Stimulated activated CD8-positive, alpha-beta memory T cell treated with anti-CD3 and anti-CD28 coated beads, Interleukin-15, amount 100 ng/mL, for 24 hours (primary cell): Measurements from ENCODE around the gene PALM2AKAP2.

Experiments used
- DNase-seq: peaks from one replicate; pipeline ENCODE4 v3.0.0-alpha.2; 2020; ENCODE audit warnings: low read depth

The PALM2AKAP2 gene

DNA sequence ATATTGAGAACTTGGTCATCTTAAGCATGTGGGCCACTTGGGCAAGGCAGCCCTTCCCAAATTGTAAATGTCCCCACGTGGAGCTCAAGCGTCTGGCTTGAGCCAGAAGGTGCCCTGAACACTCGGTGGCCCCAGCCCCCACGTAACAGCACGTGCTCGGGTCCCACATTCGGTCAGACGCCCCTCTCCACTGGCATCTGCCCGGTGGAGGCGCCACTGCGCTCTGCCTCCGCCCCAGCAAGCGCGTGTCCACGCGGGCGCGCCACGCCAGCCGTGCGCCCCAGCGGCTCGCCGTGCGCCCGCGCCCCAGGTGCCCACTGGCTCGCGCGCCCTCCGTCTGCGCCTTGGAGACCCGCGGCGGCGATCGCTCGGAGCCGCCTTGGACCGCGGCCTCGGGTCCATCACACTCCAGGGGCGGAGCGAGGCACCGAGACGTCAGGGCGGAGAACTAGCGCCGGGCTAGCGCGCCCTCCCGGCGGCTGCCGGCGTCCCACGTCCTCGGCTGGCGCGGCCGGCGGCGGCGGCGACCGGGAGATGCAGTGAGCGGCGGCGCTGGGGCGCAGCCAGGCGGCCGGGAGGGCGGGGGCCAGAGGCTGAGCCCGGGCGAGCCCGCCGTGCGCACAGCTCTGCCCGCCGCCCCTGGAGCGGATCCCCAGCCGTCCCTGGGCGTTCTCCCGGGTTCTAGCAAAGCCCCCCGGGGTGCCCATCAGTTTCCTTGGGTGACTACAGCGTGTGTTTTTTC, at the start of gene PALM2AKAP2:
TSS of gene PALM2AKAP2 (plus strand) at position 488 of the 742 bp plus-strand sequence. CDS start 291 bp downstream, outside the sequence.
- no peak for DNase-seq

DNA sequence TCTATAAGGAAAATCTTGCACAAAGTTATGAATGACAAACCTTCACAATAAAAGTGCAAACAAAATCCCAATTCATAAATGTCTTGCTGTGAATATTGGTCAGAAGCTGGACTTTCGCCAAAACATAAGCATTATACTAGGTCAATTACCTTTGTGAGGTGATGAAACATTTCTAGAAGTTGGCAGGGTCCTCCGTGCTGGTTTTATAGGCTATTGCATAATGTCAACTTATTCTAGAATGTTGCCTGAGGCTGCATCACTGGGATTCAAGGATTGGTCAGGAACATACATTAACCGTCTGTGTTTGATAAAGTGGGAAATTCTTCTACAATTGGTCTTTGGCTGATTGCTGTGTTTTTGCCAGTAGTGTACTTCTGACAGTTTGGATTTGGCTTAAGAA, 49.8 kb upstream of the PALM2AKAP2 start:
- no peak for DNase-seq

DNA sequence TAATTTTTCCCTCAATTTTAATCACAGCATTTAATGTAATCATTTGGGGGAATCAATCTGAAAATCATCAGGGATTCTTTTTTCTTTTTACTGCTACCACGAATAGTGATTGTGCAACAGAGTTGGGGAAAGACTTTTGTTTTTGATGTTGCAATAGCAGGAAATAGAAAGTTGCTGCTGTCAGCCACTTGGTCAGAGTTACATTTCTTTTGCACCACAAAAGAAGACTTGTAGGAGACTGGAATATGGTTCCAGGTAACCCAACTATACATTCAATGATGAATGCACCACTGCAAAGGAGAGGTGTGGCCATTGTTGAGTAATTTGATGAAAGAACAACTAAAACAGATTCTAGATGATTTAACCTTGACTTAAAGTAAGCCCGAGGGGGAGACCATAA, 46.3 kb upstream of the PALM2AKAP2 start:
- DNase-seq, result no peak

DNA sequence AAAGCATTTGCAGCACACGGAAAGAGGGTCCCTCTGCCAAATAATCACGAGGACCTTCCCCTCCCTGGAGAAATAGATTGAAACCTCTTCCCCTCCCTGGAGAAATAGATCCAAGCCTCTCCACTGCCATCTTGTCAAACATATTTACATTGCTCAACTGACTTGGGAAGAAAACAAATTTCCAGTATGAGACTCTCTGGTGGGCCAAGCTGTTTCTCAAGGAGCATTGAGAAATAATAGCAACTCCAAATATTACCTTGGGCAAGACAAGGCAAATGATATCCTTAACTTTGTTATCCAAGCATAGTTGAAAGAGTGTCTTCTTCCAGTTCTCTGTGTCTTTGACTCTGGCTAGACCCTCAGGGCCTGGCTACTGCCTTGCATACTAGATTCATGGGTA, 45.2 kb upstream of the PALM2AKAP2 start:
- DNase-seq, result no peak

DNA sequence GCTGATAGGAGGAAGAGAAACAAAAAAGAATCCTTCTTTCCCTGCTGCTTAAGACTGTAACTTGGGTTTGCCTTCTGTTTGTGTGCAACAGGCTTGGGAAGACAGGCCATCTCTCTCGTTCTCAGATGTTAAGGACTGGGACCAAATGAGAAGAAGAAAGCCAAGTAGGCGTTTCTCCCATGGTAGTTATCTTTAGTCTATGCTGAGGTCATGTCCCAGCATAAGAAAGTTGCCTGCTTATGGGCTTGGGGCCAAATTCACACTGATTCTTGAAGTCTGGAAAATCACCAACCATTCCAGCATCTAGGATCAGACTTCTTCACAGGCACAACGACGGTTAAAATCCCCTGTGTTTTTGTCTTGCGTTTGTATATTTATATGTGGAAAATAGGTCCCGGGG, 44.2 kb upstream of the PALM2AKAP2 start:
- no peak for DNase-seq

DNA sequence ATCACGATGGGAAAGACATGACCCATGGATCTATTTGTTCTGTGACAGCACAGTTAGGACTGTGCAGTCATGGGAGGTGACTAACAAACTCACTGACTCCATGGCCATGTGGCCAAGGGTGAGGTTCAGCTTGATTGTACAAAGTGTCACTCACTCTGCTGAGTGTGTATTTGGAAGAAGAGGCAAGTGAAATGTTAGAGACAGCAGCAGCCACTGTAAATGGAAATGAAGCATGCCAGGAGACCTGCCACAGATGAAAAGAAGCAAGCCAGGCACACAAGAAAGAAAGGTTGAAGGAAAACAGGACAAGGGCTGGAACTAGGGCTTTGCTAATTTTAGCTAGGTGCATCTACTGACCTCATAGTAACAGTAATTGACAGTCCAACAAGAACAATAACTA, 42.7 kb upstream of the PALM2AKAP2 start:
- no peak for DNase-seq

DNA sequence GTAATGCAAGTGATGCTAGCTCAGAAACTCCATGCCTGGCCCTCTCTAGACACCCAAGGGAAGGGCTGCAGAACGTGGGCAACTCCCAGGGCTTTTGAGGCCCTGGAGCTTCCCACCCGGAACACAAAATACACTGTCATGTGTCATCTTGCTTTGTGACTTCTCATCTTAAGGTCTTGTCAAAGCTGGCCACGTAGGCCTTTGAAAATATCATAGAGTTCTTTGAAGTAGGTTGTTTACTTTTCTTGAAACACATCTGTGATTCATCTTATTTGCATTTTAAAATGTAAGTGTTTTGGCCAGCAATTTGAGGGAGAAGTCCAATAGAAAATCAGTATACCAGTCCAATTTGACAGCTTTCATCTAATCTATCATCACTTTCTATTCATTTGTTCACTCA, 40.2 kb upstream of the PALM2AKAP2 start:
- DNase-seq, result no peak

DNA sequence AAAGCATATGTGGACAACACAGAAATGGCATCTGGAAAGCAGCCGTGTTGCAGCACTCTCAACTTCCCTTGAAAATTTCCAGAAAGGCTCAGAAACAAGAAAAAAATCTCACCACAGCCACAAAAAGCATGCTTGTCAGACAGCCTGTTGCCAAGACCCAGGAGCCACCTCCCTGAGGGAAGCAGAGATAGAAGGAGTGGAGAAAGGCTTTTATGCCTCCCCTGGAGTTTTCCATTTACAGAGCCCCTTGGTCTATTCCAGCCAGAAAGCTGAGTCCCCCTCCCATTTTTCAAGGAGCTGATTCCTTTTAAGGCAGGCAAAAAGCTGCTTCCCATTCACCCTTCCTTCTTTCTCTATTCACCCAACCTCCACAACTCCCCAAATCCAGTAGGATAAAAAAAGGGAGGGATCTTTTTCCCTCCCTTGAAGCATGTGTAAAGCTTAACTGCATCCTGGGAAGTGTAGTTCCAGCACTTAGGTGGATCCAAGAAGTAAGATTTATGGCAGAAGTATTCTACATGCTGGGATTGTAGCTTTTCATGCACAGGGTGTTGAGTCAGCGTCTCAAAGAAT, 37.1 kb upstream of the PALM2AKAP2 start:
- DNase-seq, result no peak

DNA sequence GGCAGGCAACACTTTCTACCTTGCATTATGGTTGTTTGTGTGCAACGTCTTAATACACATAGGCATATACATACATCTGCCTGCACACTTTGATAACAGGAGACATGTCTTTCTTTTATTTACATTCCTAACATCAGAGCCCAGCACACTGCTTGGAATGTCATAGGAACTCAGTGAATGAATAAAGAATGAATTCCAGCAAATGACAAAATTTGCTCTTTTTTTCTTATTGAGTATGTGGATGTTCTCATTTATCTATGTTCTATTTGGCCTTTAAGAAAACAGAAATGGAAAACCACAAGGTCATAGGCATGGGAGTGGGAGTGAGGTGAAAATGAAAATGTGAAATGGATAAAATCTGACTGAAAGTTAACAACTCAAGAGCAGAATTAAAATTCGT, 36.3 kb upstream of the PALM2AKAP2 start:
- no peak for DNase-seq

DNA sequence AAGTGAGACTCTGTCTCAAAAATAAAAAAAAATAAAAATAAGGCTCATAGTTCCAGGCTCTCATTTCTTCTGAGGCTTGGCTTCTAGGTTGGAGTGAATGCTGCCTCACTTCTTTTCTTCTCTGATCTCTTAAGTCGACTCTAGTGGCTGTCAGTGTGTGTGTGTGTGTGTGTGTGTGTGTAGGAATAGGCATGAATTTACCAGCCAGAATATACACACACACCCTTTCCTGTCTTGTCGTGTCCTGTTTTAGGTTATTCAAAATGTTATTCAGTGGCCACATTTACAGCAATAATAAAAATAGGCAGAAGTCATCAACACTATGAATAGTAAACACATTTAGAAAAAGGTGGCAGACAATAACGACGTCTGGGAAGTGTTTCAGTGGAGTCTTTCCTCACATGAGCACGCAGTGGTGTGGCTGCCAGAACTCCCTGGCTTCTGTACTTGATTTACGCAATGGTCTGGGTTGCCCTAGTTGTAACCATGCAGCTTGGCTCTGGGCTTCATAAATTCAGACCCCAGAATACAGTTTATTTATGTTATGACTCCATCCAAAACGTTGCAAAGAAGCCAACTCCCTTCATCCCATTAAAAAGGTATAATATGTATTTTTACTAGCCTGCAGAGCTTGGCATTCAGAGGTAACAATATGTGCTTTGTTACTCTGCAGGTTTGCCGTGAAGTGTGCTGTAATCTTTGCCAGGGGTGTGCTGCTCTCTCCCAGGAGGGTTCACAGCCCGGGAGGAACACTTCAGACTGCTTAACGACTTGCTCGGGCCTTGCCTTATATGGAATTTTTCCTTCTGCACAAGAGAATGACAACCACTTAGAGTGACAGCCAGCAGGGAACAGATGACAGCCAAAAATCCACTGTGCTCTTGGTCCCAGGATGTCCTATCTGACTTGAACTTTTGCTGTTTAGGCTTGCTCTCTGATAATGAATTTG, 34.4 kb upstream of the PALM2AKAP2 start:
- no peak for DNase-seq

DNA sequence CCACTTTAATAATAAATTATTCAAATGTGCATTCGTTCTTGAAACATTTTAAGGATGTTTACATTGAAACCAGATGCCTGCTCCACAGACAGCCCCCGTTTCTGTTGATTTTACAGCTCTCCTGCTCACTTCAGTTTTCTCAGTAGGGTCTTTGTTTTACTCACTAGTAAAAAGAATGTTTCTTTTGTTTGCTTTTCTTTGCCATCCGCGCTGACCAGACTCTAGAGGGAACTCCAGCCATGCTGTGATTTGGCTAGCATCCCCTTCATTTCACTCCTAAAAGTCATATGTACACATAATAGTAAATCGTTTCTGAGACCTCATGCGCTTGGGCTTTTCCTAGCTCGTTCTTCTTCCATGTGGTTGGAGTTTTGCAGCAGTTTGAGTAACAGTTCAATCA, 28.7 kb upstream of the PALM2AKAP2 start:
- no peak for DNase-seq

DNA sequence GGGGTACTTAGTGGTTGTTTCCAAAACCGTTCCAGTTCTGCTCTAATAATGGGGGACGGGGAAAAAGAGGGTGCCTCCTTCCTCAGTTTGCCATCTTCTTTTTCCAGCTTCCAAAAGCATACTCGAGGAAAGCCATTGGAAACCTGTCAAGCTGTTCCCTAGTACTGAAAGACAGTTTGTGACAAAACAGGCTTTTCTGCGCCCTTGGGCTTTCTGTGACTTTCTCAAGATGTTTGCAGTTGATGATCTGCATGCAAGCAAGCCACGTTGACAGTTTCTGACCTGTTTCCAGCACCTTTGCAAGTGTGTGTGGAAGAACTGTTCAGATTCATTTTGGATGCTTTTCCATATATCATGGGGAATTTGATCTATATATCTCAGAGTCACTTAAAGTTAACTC, 26.7 kb upstream of the PALM2AKAP2 start:
- DNase-seq, result no peak

DNA sequence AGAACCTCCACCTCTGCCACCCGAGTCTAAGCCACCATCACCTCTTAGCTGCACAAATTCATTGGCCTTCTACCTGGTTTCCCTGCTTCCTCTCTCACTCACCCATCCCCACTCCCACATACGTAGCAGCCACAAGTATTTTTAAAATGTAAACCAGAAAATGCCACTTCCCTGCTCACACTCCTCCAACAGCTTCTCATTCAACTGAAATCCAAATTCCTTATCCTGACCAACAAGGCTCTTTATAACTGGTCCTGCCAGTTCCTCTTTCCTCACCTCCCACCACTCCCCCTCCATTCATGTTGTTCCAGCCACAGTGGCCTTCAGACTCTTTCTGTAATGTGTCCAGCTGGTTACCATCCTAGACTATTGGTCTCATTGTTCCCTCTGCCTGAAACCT, 25.0 kb upstream of the PALM2AKAP2 start:
- DNase-seq, result no peak

DNA sequence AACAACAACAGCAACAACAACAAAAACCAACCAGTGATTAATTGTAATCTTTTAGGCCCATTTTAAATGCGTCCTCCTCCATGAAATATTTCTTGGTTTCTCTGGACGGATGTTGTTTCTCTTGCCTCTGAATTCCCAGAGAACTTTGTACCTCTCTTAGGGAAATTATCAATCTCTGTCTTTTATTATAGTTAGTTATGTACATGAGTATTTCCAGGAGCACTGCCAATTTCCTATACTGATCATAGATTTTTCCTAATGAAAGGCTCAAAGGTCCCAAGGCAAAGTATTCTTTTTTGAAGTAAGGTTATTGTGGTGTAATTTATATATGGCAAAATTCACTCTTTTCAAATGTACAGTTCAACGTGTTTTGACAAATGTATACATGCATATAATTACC, 20.4 kb upstream of the PALM2AKAP2 start:
- no peak for DNase-seq

DNA sequence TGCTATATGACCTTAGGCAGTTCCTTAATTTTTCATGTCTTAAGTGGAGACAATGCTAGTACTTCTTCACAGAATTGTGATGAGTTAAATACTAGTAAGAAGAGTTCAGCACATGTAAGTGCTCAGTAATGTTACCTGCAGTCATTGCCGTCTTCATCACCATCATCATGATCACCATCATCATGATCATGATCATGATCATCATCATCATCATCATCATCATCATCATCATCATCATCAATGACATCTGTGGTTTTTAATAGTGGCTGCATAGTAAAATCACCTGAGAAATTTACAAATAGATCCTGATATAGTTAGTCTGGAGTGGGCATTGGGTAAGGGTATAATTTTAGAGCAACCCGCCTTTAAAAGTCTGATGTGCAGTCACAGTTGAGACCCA, 14.7 kb upstream of the PALM2AKAP2 start:
- no peak for DNase-seq

DNA sequence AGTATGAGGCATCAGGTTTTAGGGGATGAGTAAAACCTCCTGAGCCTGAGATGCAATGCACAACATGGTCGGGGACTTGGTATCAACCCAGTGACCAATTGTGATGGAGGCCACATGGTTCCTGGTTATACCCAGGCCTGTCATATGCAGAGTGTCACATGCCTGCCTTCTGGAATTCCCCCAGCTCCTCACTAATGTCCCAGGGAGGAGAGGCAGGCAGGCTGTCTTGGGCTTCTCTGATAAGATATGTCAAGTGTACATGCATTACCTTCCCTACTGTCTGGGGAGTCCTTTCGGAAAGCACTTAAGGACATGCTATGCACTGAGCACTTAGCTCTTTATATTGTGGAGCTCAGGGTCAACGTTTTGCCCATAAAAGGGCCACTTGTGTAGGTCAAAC, 14.2 kb upstream of the PALM2AKAP2 start:
- DNase-seq, result no peak

DNA sequence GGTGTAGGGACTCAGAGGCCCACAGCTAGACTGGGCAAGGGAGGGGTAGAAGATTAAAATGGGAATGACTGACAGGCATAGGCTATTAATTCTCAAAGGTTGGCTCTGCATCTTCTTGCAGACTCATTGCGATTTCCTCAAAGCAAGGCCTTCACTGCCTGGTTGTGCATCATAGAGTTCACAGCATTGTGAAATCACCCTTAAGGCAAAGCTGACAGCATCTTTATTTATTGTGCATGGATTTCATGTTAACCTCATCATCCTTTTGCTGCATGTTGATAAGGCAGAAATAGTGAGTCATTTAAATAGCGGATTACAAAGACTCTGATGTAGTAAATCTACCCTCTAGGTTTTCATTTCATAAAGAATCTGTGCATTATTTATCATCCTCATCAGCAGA, 13.6 kb upstream of the PALM2AKAP2 start:
- DNase-seq, result no peak

DNA sequence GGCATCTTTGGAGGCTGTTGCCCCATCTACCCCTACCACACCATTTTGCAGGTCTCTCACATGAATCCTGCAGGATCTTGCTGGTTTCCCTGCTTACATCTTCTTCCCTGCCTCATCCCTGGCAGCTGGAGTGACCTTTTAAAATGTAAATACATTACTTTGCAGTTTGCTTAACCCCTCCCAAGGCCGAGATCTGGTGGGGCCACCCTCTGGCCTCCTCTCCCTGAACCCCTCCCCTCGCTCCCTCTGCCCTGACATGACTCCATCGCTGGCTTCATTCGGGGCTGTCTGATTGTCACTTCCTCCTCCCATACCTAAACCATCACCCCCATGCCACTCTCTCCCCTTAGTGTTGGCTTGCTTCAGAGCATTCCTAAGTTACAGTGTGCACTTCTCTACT, 12.6 kb upstream of the PALM2AKAP2 start:
- no peak for DNase-seq

DNA sequence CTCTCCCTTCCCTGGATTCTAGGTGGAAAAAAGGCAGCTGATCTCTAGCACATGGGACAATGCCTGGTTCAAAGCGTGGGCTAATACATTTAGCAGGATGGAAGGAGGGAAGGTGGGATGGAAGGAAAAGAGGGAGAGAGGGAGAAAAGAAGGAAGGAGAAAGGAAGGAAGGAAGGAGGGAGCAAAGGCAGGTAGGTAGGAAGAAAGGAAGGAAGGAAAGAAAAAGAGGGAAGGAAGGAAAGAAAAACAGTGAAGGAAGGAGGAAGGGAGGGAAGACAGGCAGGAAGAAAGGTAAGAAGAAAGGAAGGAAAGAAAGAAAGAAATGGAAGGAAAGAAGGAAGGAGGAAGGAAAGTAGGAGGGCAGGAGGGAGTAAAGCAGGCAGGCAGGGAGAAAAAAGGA, 12.2 kb upstream of the PALM2AKAP2 start:
- no peak for DNase-seq

DNA sequence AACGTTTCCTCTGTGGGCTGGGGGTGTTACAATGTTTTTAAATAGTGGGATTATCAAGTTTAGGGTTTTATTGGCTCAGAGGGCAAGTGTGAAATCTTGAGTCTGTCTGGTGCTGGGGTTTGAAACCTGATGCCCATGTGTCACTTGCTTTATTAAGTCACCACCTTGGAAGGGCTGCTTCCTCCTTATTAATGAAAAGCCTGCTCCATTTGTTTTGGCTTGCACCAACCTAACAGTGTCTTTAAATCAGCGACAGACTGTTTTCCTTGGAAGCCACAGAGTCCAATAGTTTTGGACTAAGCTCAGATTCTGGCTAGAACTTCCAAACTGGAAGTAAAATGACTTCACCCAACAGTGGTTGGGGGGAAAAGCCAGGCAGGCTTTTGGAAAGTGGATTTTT, 10.7 kb upstream of the PALM2AKAP2 start:
- DNase-seq, result no peak

DNA sequence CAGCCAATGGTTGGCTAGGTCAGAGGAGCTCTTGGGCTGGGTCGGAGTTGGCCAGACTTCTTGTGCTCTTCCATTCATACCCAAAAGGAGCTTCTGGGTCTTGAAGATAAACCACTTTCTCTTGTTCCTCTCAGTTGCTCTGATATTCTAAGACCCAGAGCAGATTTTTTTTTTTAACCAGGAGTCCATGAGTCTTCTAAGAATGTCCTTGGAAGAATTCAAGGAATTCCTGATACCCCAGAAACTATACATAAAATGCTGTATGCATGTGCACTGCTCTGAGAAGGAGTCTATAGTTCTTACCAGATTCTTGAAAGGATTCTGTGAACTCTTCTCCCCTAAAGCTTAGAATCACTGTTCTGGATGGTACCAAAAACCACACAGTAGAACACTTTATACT, 9.9 kb upstream of the PALM2AKAP2 start:
- no peak for DNase-seq

DNA sequence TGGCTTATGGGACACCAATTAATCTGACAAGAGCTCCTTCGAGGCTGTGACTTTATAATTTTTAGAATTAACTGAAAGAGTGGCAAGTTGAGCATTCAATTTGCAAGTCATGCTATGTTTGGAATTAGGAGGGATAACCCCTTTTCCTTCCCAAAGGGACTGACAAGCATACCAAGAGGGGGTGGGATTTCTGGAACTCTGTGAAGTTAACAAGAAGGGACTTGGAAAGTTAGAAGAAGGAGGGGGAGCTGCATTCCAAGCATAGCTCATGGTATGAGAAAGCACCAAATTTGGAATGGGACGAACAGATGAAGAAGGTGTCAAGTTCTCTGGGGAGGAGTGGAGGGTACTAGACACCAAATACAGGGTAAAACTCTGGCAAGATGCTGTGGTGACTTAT, 8.9 kb upstream of the PALM2AKAP2 start:
- no peak for DNase-seq
